Measurements from ENCODE around the gene CFAP46. TPM values are rescaled to one million over a fixed set of nuclear protein-coding genes. Genes with fewer than 3 reads are reported as not detected.

The CFAP46 gene
- total RNA-seq, 4 donors from 2014 or later = 0.32 to 0.54 TPM; not detected in 2

DNA sequence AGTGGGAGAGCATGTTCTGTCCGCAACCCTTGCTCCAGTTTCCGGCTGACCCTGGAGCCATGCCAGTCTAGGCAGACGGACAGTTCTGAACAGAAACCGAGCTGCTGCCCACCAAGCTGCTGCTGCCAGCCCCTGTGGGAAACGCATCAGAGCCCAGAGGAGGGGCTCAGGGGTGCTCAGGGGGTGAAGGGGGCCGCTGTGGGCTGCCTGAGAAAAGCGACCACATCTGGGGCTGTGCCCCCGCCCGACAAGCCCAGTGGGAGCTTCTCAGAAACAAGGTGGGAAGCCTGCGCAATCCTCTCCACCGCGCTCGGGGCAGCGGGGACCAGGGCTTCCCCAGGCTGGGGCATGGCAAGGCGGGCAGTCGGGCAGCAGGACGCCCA lies 38.8 kb upstream of the CFAP46 start:
- 73 to 78% methylated on average over 13 to 14 of the region's 17 CpGs for WGBS, 2 donors
- DNase-seq (ENCODE audit: low spot score in 2 of 2) = no peak
- intact Hi-C loops (cut with DNase I; ENCODE audit: low total_unique reads) = no loop called here
- TF ChIP-seq, protein P1, sequence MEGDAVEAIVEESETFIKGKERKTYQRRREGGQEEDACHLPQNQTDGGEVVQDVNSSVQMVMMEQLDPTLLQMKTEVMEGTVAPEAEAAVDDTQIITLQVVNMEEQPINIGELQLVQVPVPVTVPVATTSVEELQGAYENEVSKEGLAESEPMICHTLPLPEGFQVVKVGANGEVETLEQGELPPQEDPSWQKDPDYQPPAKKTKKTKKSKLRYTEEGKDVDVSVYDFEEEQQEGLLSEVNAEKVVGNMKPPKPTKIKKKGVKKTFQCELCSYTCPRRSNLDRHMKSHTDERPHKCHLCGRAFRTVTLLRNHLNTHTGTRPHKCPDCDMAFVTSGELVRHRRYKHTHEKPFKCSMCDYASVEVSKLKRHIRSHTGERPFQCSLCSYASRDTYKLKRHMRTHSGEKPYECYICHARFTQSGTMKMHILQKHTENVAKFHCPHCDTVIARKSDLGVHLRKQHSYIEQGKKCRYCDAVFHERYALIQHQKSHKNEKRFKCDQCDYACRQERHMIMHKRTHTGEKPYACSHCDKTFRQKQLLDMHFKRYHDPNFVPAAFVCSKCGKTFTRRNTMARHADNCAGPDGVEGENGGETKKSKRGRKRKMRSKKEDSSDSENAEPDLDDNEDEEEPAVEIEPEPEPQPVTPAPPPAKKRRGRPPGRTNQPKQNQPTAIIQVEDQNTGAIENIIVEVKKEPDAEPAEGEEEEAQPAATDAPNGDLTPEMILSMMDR (IDR thresholded peaks at IDR 0.05) = no peak
- TF ChIP-seq POLR2A (IDR thresholded peaks at IDR 0.05) = no peak
- no peak overlapping the region for H3K4me3 ChIP-seq (ENCODE audit: low read depth, poor library complexity, severe bottlenecking)

DNA sequence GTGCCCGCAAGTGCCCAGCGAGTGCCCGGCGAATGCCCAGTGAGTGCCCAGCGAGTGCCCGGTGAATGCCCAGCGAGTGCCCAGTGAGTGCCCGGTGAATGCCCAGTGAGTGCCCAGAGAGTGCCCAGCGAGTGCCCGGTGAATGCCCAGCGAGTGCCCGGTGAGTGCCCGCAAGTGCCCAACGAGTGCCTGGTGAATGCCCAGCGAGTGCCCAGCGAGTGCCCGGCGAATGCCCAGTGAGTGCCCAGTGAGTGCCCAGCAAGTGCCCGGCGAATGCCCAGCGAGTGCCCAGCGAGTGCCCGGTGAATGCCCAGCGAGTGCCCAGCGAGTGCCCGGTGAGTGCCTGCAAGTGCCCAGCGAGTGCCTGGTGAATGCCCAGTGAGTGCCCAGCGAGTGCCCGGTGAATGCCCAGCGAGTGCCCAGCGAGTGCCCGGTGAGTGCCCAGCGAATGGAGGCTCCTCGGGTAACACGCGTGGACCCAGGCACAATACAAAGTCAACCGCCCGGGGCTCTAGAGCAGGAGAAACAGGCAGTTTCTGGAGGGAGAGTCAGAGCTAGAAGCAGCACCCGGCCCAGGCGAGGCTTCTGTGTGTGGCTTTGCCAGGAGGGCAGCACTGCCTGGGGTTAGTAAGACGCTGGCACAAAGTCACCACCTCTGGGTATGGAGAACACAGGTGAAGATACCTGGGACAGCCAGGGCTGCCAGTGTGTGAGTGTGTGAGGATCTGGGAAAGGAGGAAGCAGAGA lies 38.2 kb upstream of the CFAP46 start:
- DNase-seq (ENCODE audit: low spot score in 2 of 2) = no peak
- intact Hi-C loops (cut with DNase I; ENCODE audit: low total_unique reads) = no loop called here
- 75 to 89% methylated on average over 36 to 41 of the region's 41 CpGs for WGBS, 2 donors
- H3K4me3 ChIP-seq (ENCODE audit: low read depth, poor library complexity, severe bottlenecking) = no peak overlapping the region
- TF ChIP-seq, protein P1 (IDR thresholded peaks at IDR 0.05) = no peak
- no peak for TF ChIP-seq POLR2A (IDR thresholded peaks at IDR 0.05)

DNA sequence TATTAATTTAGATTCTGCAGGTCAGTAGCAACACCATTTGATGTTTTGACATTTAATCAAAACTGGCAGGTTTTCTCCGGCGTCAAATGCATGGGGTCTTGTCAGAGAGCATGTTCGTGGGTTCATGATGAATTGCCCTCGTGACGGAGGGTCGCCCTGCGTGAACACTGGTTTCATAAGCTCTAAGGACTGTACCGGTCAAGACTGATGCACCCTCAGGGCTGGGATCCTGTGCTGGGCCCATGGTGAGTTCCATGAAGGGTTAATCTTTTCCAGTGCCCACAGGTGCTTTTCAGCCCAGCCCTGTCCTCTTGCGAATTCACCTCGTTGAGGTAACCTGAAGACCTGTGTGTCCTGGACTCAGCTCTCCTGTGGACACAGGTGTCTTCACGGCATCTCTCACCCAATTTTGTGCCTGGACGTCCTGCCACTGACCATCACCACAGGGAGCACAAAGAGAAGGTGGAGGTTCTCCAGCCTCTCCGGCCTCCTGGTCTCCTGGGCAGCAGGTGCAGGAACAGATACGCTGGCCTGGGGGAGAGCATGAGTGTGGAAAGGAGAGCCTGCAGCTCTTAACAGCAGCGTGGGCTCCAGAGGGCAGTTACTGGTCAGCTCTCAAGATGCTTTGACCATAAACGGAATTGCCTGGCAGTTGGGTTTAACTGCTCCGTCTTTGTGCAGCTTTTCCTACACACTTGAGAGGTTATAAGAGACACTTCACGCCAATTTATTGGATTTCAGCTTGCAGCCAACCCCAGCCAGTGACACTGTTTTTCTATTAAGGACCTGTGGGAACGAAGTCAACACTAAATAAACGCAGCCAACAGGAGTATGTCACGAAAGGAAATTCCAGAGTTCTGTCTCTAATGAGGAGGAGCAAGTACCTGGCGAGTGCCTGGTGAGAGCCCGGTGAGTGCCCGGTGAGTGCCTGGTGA lies 37.4 kb upstream of the CFAP46 start:
- H3K4me3 ChIP-seq (ENCODE audit: low read depth, poor library complexity, severe bottlenecking) = no peak overlapping the region
- 68% methylated on average over 24 of the region's 24 CpGs for WGBS, 2 donors
- intact Hi-C loops (cut with DNase I; ENCODE audit: low total_unique reads) = no loop called here
- TF ChIP-seq, protein P1 (IDR thresholded peaks at IDR 0.05) = no peak
- DNase-seq (ENCODE audit: low spot score in 2 of 2) = no peak

DNA sequence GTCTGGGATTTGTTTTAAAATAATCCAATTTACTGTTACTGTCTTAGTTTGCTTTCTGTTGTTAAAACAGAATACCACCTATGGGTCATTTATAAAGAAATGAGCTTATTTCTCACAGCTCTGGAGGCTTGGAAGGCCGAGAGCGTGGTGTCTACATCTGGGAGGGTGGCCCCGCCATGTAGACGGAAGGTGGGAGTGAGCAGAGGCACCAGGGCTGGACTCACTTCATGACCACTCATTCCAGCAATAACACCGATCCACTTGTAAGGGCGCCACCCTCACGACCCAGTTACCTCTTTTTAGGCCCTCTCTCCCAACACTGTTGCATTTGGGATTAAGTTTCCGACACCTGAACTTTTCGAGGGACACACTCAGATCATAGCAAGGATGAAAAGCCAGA lies 36.2 kb upstream of the CFAP46 start:
- 86% methylated on average over 9 of the region's 9 CpGs for WGBS, 2 donors
- no peak for DNase-seq (ENCODE audit: low spot score in 2 of 2)
- intact Hi-C loops (cut with DNase I; ENCODE audit: low total_unique reads) = no loop called here
- TF ChIP-seq, protein P1 (IDR thresholded peaks at IDR 0.05) = no peak
- no peak for TF ChIP-seq POLR2A (IDR thresholded peaks at IDR 0.05)
- H3K4me3 ChIP-seq (ENCODE audit: low read depth, poor library complexity, severe bottlenecking) = no peak overlapping the region

DNA sequence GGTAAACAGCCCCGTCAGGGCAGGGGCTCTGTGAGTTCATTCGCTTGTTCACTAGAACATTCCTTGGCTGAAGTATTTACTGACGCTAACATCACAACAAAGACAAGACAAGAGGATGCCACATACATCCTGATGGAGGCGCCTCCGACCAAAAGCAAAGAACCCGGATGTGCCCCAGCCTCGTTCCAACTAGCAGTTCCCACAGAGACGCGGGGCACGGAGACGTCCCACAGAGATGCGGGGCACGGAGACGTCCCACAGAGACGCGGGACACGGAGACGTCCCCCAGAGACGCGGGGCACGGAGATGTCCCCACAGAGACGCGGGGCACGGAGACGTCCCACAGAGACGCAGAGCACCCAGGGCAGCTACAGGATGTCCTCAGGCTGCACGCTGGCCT lies 35.4 kb upstream of the CFAP46 start:
- WGBS, 2 donors = 69 to 73% methylated on average over 27 of the region's 27 CpGs
- DNase-seq (ENCODE audit: low spot score in 2 of 2) = no peak
- H3K4me3 ChIP-seq (ENCODE audit: low read depth, poor library complexity, severe bottlenecking) = no peak overlapping the region
- TF ChIP-seq, protein P1 (IDR thresholded peaks at IDR 0.05) = no peak
- TF ChIP-seq POLR2A (IDR thresholded peaks at IDR 0.05) = no peak
- intact Hi-C loops (cut with DNase I; ENCODE audit: low total_unique reads) = no loop called here

Data from lower leg skin (tissue), 4 donors.